HG03039 (cell line): ENCODE measurements around the gene SLC2A9.

Experiments used
- ATAC-seq: cut with Tn5 transposase; IDR thresholded peaks from one replicate; pipeline ENCODE4 v1.9.1; 2021; ENCODE audit warnings: mild to moderate bottlenecking, moderate library complexity; ENCODE audit not compliant: unreplicated experiment

The SLC2A9 gene

GRCh38 chr4:9969526-9970398 is 51.5 kb downstream of the SLC2A9 start:
- ATAC-seq: no peak

DNA sequence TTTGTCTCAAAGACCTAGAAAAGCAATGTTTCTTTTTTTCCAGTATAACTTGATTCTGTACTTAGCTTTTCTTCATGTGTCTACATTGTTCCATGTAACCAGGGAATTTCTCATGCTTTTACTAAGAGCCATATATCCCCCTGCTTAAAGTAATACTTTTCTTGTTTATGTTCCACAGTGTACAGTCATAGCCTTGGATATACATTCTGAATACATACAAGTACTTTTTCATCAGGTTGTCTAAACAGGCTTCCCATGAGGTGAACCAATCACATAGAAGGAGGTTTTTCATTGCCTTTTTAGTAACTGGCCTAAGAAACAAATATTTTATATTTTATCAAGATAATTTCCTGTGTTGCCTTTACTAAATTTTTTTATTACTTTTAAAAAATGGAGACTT is 52.8 kb downstream of the SLC2A9 start:
- ATAC-seq: no peak

DNA sequence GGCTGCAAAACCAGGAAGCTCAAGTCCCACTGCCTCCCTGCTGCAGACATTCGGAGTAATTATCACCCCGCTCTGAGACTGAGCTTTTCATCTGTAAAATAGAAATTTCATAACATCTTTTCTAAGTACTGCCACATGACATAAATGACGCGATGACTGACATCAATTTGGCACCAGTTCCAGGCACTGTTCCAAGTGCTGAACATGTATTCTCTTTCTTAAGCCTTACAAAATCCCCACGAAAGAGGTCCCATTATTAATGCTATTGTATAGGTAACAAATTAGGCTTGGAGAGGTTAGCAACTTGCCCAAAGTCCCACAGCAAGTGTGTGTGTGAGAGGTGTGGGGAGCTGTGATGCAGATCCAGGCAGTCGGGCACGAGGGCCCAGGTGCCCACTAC is 56.4 kb downstream of the SLC2A9 start:
- ATAC-seq: no peak

DNA sequence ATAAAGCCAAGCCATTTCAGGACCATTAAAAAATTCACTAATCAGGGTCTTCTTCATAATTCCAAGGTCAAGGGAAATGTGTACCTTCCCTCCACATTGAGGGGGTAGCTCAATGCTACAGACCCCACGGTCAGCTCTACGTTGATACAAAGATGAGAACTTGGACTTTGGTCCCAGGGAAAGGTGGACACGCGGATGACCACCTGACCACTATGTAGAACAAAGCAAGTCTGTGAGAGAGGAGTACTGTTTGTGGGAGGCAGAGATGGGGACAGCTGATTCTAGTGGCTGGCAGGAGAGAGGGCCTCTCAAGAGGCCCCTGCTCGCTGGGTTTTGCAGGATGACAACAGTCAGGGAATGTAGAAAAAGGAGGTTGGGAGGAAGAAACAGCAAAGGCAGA is 58.0 kb downstream of the SLC2A9 start:
- no peak for ATAC-seq

- no peak for ATAC-seq
Measured at GRCh38 chr4:9962611-9963314, 58.5 kb downstream of the SLC2A9 start.

DNA sequence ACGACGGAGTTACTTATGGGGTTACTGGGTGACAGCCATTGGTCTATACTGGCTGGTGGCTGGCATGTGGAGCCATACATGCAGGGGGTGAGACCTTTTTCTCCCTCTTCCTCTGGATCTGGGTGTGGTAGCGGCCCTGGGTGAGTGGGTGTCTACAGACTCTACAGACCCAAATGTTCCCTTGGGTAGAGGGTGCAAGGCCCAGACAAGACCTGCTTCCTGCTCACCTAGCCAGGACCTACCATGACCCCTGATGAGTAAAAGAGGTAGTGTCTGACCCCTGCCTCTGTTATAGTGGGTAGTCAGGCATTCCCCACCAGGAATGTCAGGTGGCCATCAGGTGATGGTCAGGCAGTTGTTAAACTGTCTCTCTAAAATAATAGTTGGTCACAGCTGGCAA is 66.8 kb downstream of the SLC2A9 start:
- ATAC-seq: no peak

GRCh38 chr4:9953089-9953488 is 68.2 kb downstream of the SLC2A9 start:
- ATAC-seq: no peak

- ATAC-seq: no peak
Measured at GRCh38 chr4:9952415-9952950, 68.8 kb downstream of the SLC2A9 start.

GRCh38 chr4:9949573-9949972 is 71.7 kb downstream of the SLC2A9 start:
- no peak for ATAC-seq

DNA sequence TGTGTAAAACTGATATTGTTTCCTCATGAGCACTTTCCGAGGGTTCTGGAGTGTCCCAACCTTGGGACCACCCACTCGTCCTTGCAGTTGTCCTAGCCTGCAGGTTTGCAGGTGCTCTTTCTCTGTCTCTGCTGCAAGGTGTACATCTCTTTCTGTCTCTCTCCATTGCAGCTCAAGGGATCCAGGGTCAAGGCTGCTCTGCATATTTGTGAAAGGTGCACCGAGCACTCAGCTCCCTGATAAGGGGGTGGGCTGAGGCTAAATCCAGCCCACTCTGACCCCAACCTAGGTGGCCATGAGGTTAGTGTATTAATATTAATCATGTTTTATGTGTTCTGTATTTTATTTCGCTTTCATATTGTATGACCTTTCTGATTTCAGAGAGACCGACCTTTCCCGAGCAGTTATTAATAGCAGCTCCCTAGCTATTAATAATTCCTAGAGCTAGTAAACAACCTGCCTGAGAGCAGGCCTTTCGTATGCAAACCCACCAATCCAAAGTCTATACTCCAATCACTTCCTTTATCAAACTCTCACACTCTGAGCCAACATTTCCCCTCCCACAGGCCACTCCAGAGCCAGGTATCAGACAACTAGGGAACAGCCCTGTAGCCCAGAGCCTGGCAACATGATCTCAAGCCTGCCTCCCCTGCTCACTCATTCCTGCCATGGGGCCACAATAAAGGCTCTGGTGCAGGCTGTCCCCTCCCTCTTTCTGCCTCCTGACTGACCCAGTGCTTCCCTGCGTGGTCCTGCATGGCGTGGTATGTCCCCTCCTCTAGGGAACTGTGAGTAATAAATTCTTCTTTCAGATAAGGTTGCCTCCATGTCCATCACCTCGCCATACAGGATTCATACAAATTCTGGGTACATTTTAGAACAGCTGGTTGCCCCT is 73.9 kb downstream of the SLC2A9 start:
- no peak for ATAC-seq

DNA sequence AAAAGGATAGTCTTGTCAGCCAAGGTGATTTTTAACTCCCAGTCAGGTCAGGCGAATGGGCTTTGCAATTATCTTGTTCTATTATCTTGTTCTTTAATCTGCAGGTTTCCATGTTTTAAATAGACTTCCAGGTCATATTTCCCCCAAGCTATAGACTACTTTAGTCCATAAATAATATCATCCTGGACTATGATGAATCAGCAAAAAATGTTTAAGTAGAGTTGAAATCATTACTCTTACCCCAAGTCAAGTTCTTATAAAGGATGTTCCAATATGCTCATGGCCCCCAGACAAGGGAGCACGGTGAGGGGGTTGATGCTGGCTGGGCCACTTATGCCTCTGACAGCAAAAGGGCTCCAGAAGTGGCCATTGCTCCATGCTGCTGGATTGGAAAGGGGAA is 75.1 kb downstream of the SLC2A9 start:
- no peak for ATAC-seq

DNA sequence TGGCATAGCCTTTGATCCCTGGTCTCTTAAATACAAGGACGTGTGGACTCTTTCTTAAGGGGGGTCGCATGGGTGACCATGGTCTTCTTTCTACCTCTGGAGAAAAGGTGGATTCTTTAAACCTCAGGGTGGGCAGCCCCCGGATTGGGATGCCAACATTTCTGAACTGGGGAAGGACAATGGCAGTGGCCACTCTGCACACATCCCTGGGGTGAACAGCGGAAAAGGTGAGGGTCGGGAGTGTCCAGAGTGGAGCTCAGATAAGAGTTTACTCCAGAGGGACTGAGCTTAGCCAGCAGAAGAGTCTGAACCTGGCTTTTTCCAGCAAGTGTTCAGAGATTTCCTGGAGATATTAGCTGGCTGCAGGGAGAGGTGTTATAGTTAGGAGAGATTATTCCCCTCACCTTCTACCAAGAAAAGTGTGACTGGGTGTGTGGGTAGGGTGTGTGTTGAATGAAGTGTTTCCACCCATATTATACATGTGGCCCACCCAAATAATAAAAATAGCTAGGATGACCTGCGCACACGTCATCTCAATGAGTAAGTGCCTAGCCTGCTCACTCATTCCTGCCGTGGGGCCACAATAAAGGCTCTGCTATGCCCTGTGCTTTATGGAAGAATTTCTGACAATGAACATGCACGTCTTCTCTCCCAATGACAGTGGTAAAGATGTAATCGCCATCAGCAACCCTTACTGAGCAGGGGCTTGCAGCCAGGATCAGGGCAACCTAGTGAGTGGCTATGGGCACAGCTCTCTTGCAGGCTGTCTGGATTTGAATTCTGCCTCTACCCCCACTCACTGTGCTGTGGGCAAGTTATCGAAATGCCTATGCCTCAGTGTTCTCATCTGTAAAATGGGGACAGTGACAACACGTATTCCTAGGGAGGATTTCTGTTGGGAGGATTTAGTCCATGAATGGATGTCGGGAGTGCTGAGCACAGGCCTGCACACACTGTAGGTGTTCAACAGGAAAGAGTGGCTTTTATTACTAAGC is 76.6 kb downstream of the SLC2A9 start:
- ATAC-seq: no peak

DNA sequence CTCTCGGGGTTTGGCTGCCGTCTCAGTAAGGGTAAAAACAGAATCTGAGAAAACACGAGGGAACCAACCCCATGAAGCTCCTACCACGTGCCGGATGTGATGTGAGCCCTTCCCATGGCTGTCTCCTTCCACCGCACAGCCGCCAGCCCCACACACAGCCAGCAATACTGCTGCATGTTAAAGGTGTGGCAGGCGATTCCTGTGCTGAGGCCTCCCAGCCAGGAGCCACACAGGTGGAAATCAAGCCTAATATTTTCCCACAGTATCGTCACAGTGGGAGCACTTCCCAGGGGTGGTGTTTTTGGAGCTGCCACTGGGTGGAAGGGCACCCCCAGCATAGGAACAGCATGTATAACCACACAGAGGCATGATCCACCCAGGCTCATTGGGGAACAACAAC is 77.5 kb downstream of the SLC2A9 start:
- no peak for ATAC-seq

- ATAC-seq: no peak
Measured at GRCh38 chr4:9942921-9943600, 78.2 kb downstream of the SLC2A9 start.

DNA sequence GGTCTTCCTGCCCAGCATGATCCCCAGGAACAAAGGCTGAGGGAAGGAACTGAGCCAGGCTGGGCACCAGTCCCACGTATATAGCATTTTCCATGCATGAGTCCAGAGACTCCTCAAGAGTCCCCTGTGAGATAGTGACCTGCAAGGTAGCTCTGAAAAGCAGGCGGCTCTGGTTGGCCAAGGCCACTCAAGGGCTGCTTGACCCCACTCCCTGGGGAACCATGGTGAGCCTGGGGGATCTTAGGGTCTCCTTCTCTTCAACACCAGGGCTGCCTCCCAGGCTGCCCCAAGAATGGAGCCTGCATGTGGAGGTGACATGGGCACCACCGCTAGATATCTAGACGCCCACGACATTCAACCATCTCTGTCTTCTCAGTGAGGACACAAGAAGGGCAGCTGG is 79.2 kb downstream of the SLC2A9 start:
- no peak for ATAC-seq

- ATAC-seq: no peak
Measured at GRCh38 chr4:9940041-9940440, 81.3 kb downstream of the SLC2A9 start.

DNA sequence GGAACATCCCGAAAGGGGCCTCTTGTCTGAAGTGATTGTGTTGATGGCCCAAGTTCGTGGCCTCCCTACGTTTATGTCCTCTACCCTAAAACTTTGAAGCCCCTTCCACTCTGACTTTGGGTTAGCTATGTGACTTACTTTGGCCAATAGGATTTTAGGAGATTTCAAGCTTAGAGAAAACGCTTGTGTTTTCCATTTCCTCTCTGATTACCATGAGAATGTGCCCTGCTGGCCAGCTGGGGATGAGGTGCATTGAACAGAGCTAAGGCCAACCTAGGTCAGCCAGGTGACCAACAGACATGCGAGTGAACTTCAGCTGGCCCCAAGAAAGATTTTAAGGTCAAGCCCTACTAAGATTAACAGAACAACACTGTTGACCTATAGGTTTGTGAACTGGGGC is 82.4 kb downstream of the SLC2A9 start:
- ATAC-seq: no peak

DNA sequence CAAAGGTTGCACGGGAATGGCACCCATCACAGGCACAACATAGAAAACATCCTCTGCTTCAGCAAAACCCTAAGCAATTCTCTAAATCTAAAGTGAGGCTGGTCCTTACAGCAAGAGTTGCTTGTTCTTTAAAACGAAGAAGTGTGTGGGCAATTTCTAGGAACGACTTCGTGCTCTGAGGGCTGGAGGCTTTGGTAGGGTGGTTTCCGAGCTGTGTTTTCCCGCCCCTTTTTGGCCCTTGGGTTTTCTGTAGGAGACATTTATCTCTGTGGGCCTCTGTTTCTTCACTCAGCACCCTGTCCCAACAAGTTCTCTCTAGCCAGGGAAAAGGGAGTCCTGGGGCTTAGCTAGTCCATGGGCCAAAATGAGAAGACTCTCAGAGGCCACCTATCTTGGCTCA is 84.2 kb downstream of the SLC2A9 start:
- ATAC-seq: no peak

- ATAC-seq: no peak
Measured at GRCh38 chr4:9936129-9936644, 85.1 kb downstream of the SLC2A9 start.
